ENCODE measurements around the gene CYB5R3. TPM values are rescaled to one million over a fixed set of nuclear protein-coding genes. Genes with fewer than 3 reads are reported as not detected.

Gene CYB5R3
- total and polyA plus RNA-seq, 2 donors (not counting 1 experiment from before 2014, with no cell fraction given), result 82.1 to 298 TPM

GRCh38 chr22:42621505-42622002 is 27.6 kb downstream of the CYB5R3 start:
- H3K9me3 ChIP-seq (ENCODE audit: control insufficient read depth, insufficient read depth, low read depth, low read length), result no peaks in the 10 kb centered on the region
- TF ChIP-seq EZH2 (IDR thresholded peaks at IDR 0.05; ENCODE audit: low read length, missing control alignments) (no peak), CTCF (conservative IDR thresholded peaks at IDR 0.05 in 1 of 2, IDR thresholded peaks at IDR 0.05 in 1 of 2; ENCODE audit: low read depth in 1 of 2, low read length in 2 of 2) (peak; percentile 77 to 91)
- no peak overlapping the region for H3K27ac ChIP-seq (ENCODE audit: insufficient read depth, low read length)
- peaks cover 8% of the 10 kb centered on the region for H3K4me1 ChIP-seq (ENCODE audit: control insufficient read depth, extremely low read depth, insufficient read depth, low read length)
- H3K36me3 ChIP-seq (ENCODE audit: control insufficient read depth, insufficient read depth, low read length), result peaks cover 31% of the 10 kb centered on the region
- H3K9ac ChIP-seq (ENCODE audit: insufficient read depth, low read length), result no peak overlapping the region
- no peak overlapping the region for H3K4me2 ChIP-seq (ENCODE audit: extremely low read depth, insufficient read depth, low read length)
- no peaks in the 10 kb centered on the region for H3K27me3 ChIP-seq (ENCODE audit: control insufficient read depth, insufficient read depth, low read length)
- DNase-seq (ENCODE audit: low read depth in 2 of 2), result peak; percentile 60 to 70
- H2AFZ ChIP-seq (ENCODE audit: low read length), result no peak overlapping the region
- no peak overlapping the region for H3K4me3 ChIP-seq (replicated peaks in 1 of 4; ENCODE audit: control extremely low read depth in 1 of 4, insufficient read depth in 1 of 4, low read depth in 3 of 4, low read length in 4 of 4)
- no peaks in the 10 kb centered on the region for H3K79me2 ChIP-seq (ENCODE audit: control insufficient read depth, insufficient read depth, low read length)
- H4K20me1 ChIP-seq (ENCODE audit: control insufficient read depth, extremely low read depth, insufficient read depth, low read length), result no peaks in the 10 kb centered on the region

- Histone ChIP-seq H3K27ac (ENCODE audit: insufficient read depth, low read length) (peak overlapping the region; percentile 34), H2AFZ (ENCODE audit: low read length) (no peak overlapping the region), H3K9ac (ENCODE audit: insufficient read depth, low read length) (no peak overlapping the region)
Measured at GRCh38 chr22:42620084-42620483, 29.1 kb downstream of the CYB5R3 start.

More at GRCh38 chr22:42620084-42620483, 29.1 kb downstream of the CYB5R3 start:
- no peaks in the 10 kb centered on the region for H3K9me3 ChIP-seq (ENCODE audit: control insufficient read depth, insufficient read depth, low read depth, low read length)
- H3K4me1 ChIP-seq (ENCODE audit: control insufficient read depth, extremely low read depth, insufficient read depth, low read length), result peaks cover 9% of the 10 kb centered on the region
- TF ChIP-seq EZH2 (IDR thresholded peaks at IDR 0.05; ENCODE audit: low read length, missing control alignments), result no peak
- no peak for TF ChIP-seq CTCF (conservative IDR thresholded peaks at IDR 0.05 in 1 of 2, IDR thresholded peaks at IDR 0.05 in 1 of 2; ENCODE audit: low read depth in 1 of 2, low read length in 2 of 2)
- H3K4me2 ChIP-seq (ENCODE audit: extremely low read depth, insufficient read depth, low read length), result no peak overlapping the region
- DNase-seq (ENCODE audit: low read depth in 2 of 2), result no peak
- no peak overlapping the region for H3K4me3 ChIP-seq (replicated peaks in 1 of 4; ENCODE audit: control extremely low read depth in 1 of 4, insufficient read depth in 1 of 4, low read depth in 3 of 4, low read length in 4 of 4)
- H3K79me2 ChIP-seq (ENCODE audit: control insufficient read depth, insufficient read depth, low read length), result no peaks in the 10 kb centered on the region
- no peaks in the 10 kb centered on the region for H4K20me1 ChIP-seq (ENCODE audit: control insufficient read depth, extremely low read depth, insufficient read depth, low read length)
- H3K27me3 ChIP-seq (ENCODE audit: control insufficient read depth, insufficient read depth, low read length), result no peaks in the 10 kb centered on the region
- peaks cover 24% of the 10 kb centered on the region for H3K36me3 ChIP-seq (ENCODE audit: control insufficient read depth, insufficient read depth, low read length)
